KMS-11 (cell line): Measurements from ENCODE around the gene P2RX1.

Experiments used
- H2AFZ ChIP-seq: fragments of 200-600 bp; sonication (generic); 2 replicates; pipeline ENCODE4 v1.6.1; 2016; ENCODE audit warnings: antibody characterized with exemption, mixed run types, low read depth
- H3K27ac ChIP-seq: fragments of 200-600 bp; sonication (generic); 2 replicates; pipeline ENCODE4 v1.6.1; 2016; ENCODE audit warnings: mild to moderate bottlenecking, mixed run types
- H3K27me3 ChIP-seq: fragments of 200-600 bp; sonication (generic); 2 replicates; pipeline ENCODE4 v1.6.1; 2017; ENCODE audit warnings: mild to moderate bottlenecking, low read depth, mixed run types, moderate library complexity; ENCODE audit not compliant: insufficient read depth
- H3K36me3 ChIP-seq: fragments of 200-600 bp; sonication (generic); 2 replicates; pipeline ENCODE4 v1.6.1; 2017; ENCODE audit warnings: mild to moderate bottlenecking, mixed run types; ENCODE audit not compliant: insufficient read depth
- H3K4me1 ChIP-seq: fragments of 200-600 bp; sonication (generic); 2 replicates; pipeline ENCODE4 v1.6.1; 2016; ENCODE audit warnings: mild to moderate bottlenecking, low read depth, mixed run types; ENCODE audit not compliant: poor library complexity, severe bottlenecking
- H3K4me2 ChIP-seq: fragments of 200-600 bp; sonication (generic); 2 replicates; pipeline ENCODE4 v1.7.0; 2016; ENCODE audit warnings: mild to moderate bottlenecking, mixed run types
- H3K4me3 ChIP-seq: fragments of 200-600 bp; sonication (generic); IDR thresholded peaks from 2 replicates; pipeline ENCODE4 v1.6.1; 2017; ENCODE audit warnings: low read depth, low read length, mixed read lengths; ENCODE audit not compliant: insufficient read depth
- H3K79me2 ChIP-seq: fragments of 200-600 bp; sonication (generic); 2 replicates; pipeline ENCODE4 v1.6.1; 2016; ENCODE audit warnings: low read depth, mixed run types; ENCODE audit not compliant: insufficient read depth
- H3K9ac ChIP-seq: fragments of 200-600 bp; sonication (generic); 2 replicates; pipeline ENCODE4 v1.6.1; 2016; ENCODE audit warnings: mild to moderate bottlenecking, mixed run types
- H4K20me1 ChIP-seq: fragments of 200-600 bp; sonication (generic); 2 replicates; pipeline ENCODE4 v1.6.1; 2016; ENCODE audit warnings: mild to moderate bottlenecking, mixed run types; ENCODE audit not compliant: insufficient read depth
- TF ChIP-seq, protein P1 (sequence below): fragments of 200-600 bp; sonication (generic); conservative IDR thresholded peaks from 2 replicates; pipeline ENCODE4 v1.6.1; 2017; ENCODE audit warnings: low read depth, mild to moderate bottlenecking, antibody characterized with exemption, low read length, moderate library complexity, mixed read lengths

The P2RX1 gene

DNA sequence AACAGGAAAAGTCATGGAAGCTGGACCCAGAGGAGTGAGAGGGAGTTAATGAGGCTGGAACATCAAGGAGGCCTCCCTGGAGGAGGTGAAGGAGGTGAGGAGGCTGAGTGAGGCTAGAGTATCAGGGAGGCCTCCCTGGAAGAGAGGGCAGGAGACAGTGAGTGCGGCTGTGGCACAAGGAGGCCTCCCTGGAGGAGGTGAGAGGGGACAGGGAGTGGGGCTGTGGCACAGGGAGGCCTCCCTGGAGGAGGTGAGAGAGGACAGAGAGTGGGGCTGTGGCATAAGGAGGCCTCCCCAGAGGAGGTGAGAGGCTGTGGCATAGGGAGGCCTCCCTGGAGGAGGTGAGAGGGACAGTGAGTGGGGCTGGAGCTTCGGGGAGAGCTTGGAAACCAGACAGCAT is 28.9 kb downstream of the P2RX1 start:
- no peak overlapping the region for H3K4me3 ChIP-seq

DNA sequence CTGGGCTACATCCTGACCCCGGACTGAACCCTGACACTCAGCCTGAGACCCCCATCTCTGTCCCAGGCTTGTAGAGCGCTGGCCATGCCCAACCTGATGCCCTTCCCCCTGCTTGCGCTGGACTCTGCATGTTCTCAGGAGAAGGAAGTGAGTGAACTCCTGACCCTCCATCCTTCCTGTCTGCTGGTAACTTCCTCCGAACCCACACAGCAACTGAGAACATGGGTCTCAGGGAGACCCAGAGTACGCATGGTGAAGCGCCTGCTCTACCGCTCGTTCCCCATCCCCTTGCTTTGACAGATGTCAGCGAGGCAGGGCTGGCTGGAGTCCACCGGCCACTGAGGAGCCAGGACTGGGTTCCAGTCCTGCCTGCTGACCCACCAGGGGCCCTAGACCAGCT is 29.5 kb downstream of the P2RX1 start:
- Histone ChIP-seq H3K27me3 (no peaks in the 10 kb centered on the region), H3K9ac (no peak overlapping the region), H3K27ac (no peak overlapping the region), H3K4me3 (no peak overlapping the region), H3K79me2 (no peaks in the 10 kb centered on the region), H3K36me3 (no peaks in the 10 kb centered on the region), H3K4me2 (no peak overlapping the region), H4K20me1 (no peaks in the 10 kb centered on the region), H2AFZ (no peak overlapping the region), H3K4me1 (no peaks in the 10 kb centered on the region)
- TF ChIP-seq, protein P1, sequence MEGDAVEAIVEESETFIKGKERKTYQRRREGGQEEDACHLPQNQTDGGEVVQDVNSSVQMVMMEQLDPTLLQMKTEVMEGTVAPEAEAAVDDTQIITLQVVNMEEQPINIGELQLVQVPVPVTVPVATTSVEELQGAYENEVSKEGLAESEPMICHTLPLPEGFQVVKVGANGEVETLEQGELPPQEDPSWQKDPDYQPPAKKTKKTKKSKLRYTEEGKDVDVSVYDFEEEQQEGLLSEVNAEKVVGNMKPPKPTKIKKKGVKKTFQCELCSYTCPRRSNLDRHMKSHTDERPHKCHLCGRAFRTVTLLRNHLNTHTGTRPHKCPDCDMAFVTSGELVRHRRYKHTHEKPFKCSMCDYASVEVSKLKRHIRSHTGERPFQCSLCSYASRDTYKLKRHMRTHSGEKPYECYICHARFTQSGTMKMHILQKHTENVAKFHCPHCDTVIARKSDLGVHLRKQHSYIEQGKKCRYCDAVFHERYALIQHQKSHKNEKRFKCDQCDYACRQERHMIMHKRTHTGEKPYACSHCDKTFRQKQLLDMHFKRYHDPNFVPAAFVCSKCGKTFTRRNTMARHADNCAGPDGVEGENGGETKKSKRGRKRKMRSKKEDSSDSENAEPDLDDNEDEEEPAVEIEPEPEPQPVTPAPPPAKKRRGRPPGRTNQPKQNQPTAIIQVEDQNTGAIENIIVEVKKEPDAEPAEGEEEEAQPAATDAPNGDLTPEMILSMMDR, result no peak

More for the DNA sequence above, 28.9 kb downstream of the P2RX1 start:
- H3K9ac ChIP-seq, result no peak overlapping the region
- no peak overlapping the region for H3K4me2 ChIP-seq
- H3K79me2 ChIP-seq, result no peaks in the 10 kb centered on the region
- H3K36me3 ChIP-seq, result no peaks in the 10 kb centered on the region
- TF ChIP-seq, protein P1, result no peak
- H3K4me1 ChIP-seq, result no peaks in the 10 kb centered on the region
- H3K27me3 ChIP-seq, result no peaks in the 10 kb centered on the region
- no peak overlapping the region for H3K27ac ChIP-seq
- H2AFZ ChIP-seq, result no peak overlapping the region
- no peaks in the 10 kb centered on the region for H4K20me1 ChIP-seq

DNA sequence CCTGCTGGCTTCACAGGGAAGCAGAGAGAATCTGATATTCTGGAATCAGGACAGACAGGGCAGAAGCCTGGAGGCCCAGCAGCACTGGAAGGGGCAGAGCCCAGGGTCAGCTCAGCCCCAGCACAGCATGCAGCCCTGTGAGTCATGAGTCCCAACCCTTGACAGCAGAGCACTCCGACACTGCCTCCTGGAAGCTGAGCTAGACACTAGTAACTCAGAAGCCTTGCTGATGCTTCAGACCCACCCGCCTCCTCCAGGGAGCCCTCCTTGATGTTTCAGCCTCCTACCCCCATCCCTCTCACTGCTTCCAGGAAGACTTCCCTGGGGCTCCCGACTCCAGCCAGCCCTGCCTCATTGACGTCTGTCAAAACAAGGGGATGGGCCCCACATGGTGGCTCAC is 30.3 kb downstream of the P2RX1 start:
- Histone ChIP-seq H3K27me3 (no peaks in the 10 kb centered on the region), H4K20me1 (no peaks in the 10 kb centered on the region), H3K36me3 (no peaks in the 10 kb centered on the region), H3K4me3 (no peak overlapping the region), H3K9ac (no peak overlapping the region), H3K79me2 (no peaks in the 10 kb centered on the region), H3K4me2 (no peak overlapping the region), H2AFZ (no peak overlapping the region), H3K27ac (no peak overlapping the region), H3K4me1 (no peaks in the 10 kb centered on the region)
- TF ChIP-seq, protein P1, result no peak

DNA sequence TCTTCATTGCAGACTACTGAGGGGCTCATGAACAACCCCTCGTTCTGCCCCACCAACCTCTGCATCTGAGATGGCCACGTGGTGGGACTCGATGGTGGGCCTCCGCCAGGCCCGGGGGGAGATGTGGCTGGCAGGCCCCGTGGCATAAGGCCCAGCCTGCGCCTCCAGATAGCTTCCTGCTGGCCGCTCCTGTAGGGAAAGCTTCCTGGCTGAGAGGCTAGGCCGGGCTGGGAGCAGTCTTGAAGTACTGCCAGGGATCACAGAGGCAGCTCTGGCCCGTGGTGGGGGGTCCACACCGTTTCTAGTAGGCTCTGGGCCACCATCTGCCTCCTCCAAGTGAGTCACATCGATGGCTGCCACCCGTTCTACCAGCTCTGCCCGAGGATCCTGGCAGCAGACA is 31.0 kb downstream of the P2RX1 start:
- H4K20me1 ChIP-seq, result no peaks in the 10 kb centered on the region
- H3K4me1 ChIP-seq, result no peaks in the 10 kb centered on the region
- no peaks in the 10 kb centered on the region for H3K36me3 ChIP-seq
- H3K27ac ChIP-seq, result no peak overlapping the region
- H3K27me3 ChIP-seq, result no peaks in the 10 kb centered on the region
- TF ChIP-seq, protein P1, result no peak
- H3K4me3 ChIP-seq, result no peak overlapping the region
- no peak overlapping the region for H2AFZ ChIP-seq
- H3K9ac ChIP-seq, result no peak overlapping the region
- H3K79me2 ChIP-seq, result no peaks in the 10 kb centered on the region
- H3K4me2 ChIP-seq, result no peak overlapping the region
